Stimulated activated naive CD8-positive, alpha-beta T cell treated with anti-CD3 and anti-CD28 coated beads, Interleukin-15, Interleukin-2, amounts not matched to agents 100 U/mL and 50 U/mL, for 24 hours (primary cell): ENCODE measurements around the gene LINGO3.

Experiments
- ATAC-seq: fragments of 150-1000 bp; cut with Tn5 transposase; one replicate; pipeline ENCODE4 v1.10.0; 2021
- DNase-seq: peaks from one replicate; pipeline ENCODE4 v3.0.0; 2021

The LINGO3 gene

DNA sequence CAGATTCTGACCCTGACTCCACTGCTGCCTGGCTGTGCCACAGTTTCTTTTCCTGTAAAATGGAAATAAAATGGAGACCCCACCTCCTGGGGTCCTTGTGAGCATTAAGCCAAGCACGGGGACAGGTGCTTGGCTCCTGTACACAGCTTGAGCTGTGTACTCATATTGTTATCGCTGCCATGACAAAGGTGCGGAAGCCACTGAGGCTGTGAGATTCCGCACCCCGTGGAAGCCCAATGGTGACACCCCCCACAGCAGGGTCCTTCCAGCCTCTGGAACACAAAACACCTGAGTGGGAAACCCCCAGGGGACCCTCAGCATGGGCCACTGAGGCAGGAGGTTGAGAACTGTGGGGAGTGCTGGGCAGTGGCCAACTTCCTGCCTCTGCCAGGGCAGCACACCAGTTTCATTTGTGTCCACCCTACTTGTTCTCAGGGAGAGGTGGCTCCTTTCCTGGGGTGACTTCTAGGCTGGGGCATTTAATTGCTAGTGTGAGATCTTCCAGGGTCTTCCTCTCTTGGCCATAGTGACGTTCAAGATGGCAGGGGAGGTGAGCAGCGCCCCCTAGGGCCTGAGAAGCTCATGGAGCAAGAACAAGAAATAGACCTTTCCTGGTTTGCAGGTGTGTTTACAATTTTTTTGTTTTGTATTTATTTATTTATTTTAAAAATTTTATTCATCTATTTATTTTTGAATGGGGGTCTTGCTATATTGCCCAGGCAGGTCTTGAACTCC lies 46.3 kb downstream of the LINGO3 start:
- peak; percentile 77 for DNase-seq
- no peak for ATAC-seq

DNA sequence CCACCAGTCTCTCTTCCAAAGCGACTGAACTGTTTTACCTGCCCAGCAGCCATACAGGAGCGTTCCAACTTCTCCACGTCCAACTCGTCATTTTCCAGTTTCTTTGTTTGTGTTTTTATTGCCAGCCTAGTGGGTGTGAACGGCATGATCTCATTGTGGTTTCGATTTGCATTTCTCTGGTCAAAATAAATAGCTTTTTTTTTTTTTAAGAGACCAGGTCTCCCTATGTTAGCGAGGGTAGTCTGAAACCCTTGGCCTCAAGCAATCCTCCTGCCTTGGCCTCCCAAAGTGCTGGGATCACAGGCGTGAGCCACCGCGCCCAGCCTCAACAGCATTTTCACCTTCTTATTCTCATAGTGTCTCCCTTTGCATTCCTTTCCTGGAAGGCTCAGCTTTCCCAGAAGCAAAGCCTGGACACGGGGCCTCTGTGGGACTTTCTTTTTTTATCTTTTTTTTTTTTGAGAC lies 47.6 kb downstream of the LINGO3 start:
- DNase-seq (no peak), ATAC-seq (no peak)

DNA sequence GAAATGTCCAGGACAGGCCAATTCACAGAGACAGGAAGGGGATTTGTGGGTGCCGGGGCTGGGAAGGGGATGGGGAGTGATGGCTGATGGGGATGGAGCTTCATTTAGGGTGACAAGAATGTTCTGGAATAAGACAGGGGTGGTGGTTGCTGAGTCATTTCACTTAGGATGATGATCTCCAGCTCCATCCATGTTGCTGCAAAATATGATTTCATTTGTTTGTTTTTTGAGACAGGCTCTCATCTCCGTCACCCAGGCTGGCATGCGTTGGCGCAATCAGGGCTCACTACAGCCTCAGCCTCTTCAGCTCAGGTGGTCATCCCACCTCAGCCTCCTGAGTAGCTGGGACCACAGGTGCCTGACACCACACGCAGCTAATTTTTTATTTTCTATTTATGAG lies 48.6 kb downstream of the LINGO3 start:
- ATAC-seq: no peak
- no peak for DNase-seq
